Loucy (cell line): ENCODE measurements around the gene TAF1A.

Source experiments
- H2AFZ ChIP-seq: fragments of 200-600 bp; sonication (generic); 2 replicates; pipeline ENCODE4 v1.6.0; 2016; ENCODE audit warnings: antibody characterized with exemption, mild to moderate bottlenecking, low read length, moderate library complexity
- H3F3A ChIP-seq: fragments of 200-600 bp; 2 replicates; pipeline ENCODE4 v1.6.0; 2016; ENCODE audit warnings: antibody characterized with exemption, low read depth, mild to moderate bottlenecking
- H3K27me3 ChIP-seq: fragments of 200-600 bp; sonication (generic); 2 replicates; pipeline ENCODE4 v1.6.1; 2014; ENCODE audit warnings: low read length, mild to moderate bottlenecking; ENCODE audit not compliant: insufficient read depth, poor library complexity, severe bottlenecking
- H3K36me3 ChIP-seq: fragments of 200-600 bp; sonication (generic); 2 replicates; pipeline ENCODE4 v1.6.1; 2016; ENCODE audit warnings: low read length; ENCODE audit not compliant: insufficient read depth
- H3K4me1 ChIP-seq: fragments of 200-600 bp; sonication (generic); 2 replicates; pipeline ENCODE4 v1.5.1; 2014; ENCODE audit warnings: low read length, mild to moderate bottlenecking; ENCODE audit not compliant: insufficient read depth, poor library complexity, severe bottlenecking
- H3K4me2 ChIP-seq: fragments of 200-600 bp; sonication (generic); 2 replicates; pipeline ENCODE4 v1.6.0; 2014; ENCODE audit warnings: antibody characterized with exemption, low read length, low read depth, mild to moderate bottlenecking; ENCODE audit not compliant: poor library complexity, severe bottlenecking
- H3K4me3 ChIP-seq: fragments of 200-600 bp; sonication (generic); 2 replicates; pipeline ENCODE4 v1.5.1; 2014; ENCODE audit warnings: low read length, mild to moderate bottlenecking, mixed read lengths; ENCODE audit not compliant: poor library complexity, severe bottlenecking
- H3K79me2 ChIP-seq: fragments of 200-600 bp; sonication (generic); 2 replicates; pipeline ENCODE4 v1.6.1; 2014; ENCODE audit warnings: low read length; ENCODE audit not compliant: insufficient read depth
- H3K9ac ChIP-seq: fragments of 200-600 bp; sonication (generic); 2 replicates; pipeline ENCODE4 v1.6.0; 2014; ENCODE audit warnings: mild to moderate bottlenecking, low read depth, low read length, moderate library complexity; ENCODE audit not compliant: poor library complexity, severe bottlenecking
- H3K9me2 ChIP-seq: fragments of 200-600 bp; sonication (generic); replicated peaks from 2 replicates; pipeline ENCODE4 v1.6.1; 2016; ENCODE audit warnings: low read depth, low read length, mixed read lengths
- H3K9me3 ChIP-seq: fragments of 200-600 bp; sonication (generic); 2 replicates; pipeline ENCODE4 v1.6.1; 2014; ENCODE audit warnings: mild to moderate bottlenecking, antibody characterized with exemption, low read length, low read depth; ENCODE audit not compliant: insufficient read depth
- H4K20me1 ChIP-seq: fragments of 200-600 bp; sonication (generic); 2 replicates; pipeline ENCODE4 v1.6.0; 2014; ENCODE audit warnings: antibody characterized with exemption, low read length, mild to moderate bottlenecking; ENCODE audit not compliant: insufficient read depth, poor library complexity, severe bottlenecking
- EZH2phosphoT487 ChIP-seq: fragments of 200-600 bp; IDR thresholded peaks from 2 replicates; pipeline ENCODE4 v1.6.1; 2018; ENCODE audit warnings: antibody characterized with exemption, mild to moderate bottlenecking, moderate library complexity, borderline replicate concordance
- TF ChIP-seq, protein P1 (sequence below): fragments of 200-600 bp; sonication (generic); conservative IDR thresholded peaks from 2 replicates; pipeline ENCODE4 v1.5.1; 2014; ENCODE audit warnings: mild to moderate bottlenecking, antibody characterized with exemption, low read length

TAF1A gene

DNA sequence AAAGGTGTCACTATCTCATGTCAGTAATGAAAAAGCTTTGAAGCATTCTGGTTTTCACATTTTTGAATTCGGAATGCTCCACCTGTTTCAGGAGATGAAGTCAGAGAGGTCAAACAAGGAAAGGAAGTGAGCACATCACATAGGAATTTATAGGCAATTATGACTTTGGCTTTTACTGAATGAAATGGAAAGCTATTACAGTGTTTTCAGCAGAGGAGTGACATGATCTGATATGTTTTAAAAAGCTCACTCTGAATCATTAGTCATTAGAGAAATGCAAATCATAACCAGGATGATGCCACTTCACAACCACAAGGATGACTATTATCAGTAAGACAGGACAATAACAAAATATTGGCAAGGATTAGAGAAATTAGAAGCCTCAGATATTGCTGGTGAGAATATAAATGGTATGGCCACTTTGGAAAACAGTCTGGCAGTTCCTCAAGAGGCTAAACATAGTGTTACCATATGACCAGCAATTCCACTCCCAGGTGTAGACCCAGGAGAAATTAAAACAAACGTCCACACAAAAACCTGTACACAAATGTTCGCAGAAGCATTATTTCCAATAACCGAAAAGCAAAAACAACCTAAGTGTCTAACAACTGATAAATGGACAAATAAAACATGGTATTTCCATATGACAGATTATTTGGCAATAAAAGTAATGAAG lies 7.5 kb downstream of the TAF1A start:
- Histone ChIP-seq H3K4me3 (no peak overlapping the region), H2AFZ (no peak overlapping the region), H3K27me3 (no peaks in the 10 kb centered on the region), H3K4me2 (no peak overlapping the region), H4K20me1 (peaks cover 9% of the 10 kb centered on the region), H3K9me3 (no peaks in the 10 kb centered on the region), H3K9ac (no peak overlapping the region), H3K79me2 (peaks cover 35% of the 10 kb centered on the region), H3F3A (no peaks in the 10 kb centered on the region), H3K9me2 (no peaks in the 10 kb centered on the region), H3K36me3 (peaks cover 26% of the 10 kb centered on the region), H3K4me1 (peaks cover 29% of the 10 kb centered on the region)
- TF ChIP-seq, protein P1, sequence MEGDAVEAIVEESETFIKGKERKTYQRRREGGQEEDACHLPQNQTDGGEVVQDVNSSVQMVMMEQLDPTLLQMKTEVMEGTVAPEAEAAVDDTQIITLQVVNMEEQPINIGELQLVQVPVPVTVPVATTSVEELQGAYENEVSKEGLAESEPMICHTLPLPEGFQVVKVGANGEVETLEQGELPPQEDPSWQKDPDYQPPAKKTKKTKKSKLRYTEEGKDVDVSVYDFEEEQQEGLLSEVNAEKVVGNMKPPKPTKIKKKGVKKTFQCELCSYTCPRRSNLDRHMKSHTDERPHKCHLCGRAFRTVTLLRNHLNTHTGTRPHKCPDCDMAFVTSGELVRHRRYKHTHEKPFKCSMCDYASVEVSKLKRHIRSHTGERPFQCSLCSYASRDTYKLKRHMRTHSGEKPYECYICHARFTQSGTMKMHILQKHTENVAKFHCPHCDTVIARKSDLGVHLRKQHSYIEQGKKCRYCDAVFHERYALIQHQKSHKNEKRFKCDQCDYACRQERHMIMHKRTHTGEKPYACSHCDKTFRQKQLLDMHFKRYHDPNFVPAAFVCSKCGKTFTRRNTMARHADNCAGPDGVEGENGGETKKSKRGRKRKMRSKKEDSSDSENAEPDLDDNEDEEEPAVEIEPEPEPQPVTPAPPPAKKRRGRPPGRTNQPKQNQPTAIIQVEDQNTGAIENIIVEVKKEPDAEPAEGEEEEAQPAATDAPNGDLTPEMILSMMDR = no peak
- no peak for TF ChIP-seq EZH2phosphoT487

DNA sequence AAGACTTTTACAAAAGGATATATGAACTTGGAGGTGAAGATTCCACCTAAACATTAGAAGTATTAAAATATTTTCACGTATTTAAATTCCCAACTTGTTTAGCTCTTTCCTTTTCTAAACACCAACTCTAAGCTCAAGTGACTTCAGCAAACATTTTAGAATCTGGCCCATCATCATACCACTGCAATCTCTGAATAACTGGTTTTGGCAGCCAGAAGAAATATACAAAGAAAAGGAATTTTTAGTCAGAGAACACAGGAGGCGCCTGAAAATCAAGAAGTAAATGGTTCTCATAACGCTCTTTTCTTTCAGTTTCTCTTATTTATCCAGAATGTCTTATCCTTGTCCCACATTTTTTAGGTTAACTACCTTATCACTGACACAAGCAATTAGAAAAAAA lies 10.4 kb downstream of the TAF1A start:
- H4K20me1 ChIP-seq = no peaks in the 10 kb centered on the region
- H3K36me3 ChIP-seq = peaks cover 47% of the 10 kb centered on the region; the same call in 1 of the 2 replicates
- H3K4me3 ChIP-seq = no peak overlapping the region
- H3K4me2 ChIP-seq = no peak overlapping the region
- H3K79me2 ChIP-seq = 0 out of 2 replicates have a peak, but pooled peaks cover 8% of the 10 kb centered on the region
- TF ChIP-seq, protein P1 = no peak
- TF ChIP-seq EZH2phosphoT487 = no peak
- H3F3A ChIP-seq = no peaks in the 10 kb centered on the region
- H3K9me2 ChIP-seq = no peaks in the 10 kb centered on the region
- H3K4me1 ChIP-seq = peaks cover 4% of the 10 kb centered on the region
- H2AFZ ChIP-seq = no peak overlapping the region
- H3K9ac ChIP-seq = no peak overlapping the region
- no peaks in the 10 kb centered on the region for H3K27me3 ChIP-seq
- no peaks in the 10 kb centered on the region for H3K9me3 ChIP-seq

DNA sequence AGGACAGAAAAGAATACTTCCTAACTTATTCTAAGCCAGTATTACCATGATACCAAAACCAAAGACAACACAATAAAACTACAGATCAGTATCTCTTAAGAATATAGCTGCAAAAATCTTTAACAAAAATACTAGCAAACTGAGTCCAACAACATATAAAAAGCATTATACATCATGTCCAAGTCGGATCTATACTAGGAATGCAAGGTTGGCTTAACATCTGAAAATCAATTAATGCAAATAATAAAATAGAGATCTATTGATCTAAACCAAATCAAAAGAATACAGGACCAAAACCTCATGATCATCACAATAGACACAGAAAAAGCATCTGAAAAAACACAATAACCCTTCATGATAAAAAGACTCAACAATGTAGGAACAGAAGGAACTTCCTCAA lies 18.9 kb downstream of the TAF1A start:
- no peaks in the 10 kb centered on the region for H3K9me2 ChIP-seq
- no peaks in the 10 kb centered on the region for H3K9me3 ChIP-seq
- H3K4me3 ChIP-seq = no peak overlapping the region
- no peak overlapping the region for H3K4me2 ChIP-seq
- H3K36me3 ChIP-seq = peaks cover 43% of the 10 kb centered on the region; the same call in 1 of the 2 replicates
- H4K20me1 ChIP-seq = no peaks in the 10 kb centered on the region
- no peaks in the 10 kb centered on the region for H3F3A ChIP-seq
- TF ChIP-seq, protein P1 = no peak
- TF ChIP-seq EZH2phosphoT487 = no peak
- no peak overlapping the region for H2AFZ ChIP-seq
- H3K27me3 ChIP-seq = no peaks in the 10 kb centered on the region
- H3K79me2 ChIP-seq = no peaks in the 10 kb centered on the region
- H3K4me1 ChIP-seq = no peaks in the 10 kb centered on the region
- no peak overlapping the region for H3K9ac ChIP-seq
